Activated T-cell treated with anti-CD3 and anti-CD28 coated beads, Interleukin-2, amount 50 U/mL, for 72 hours (primary cell): ENCODE data around the gene SORBS2. TPM values are rescaled to one million over a fixed set of nuclear protein-coding genes. Genes with fewer than 3 reads are reported as not detected.

Experiments used
- ATAC-seq, 2 donors: fragments of 150-1000 bp; cut with Tn5 transposase; replicated peaks in 1 of 2; 2 replicates each; pipeline ENCODE4 v1.10.0; 2021; ENCODE audit warnings: moderate library complexity in 2 of 2, mild to moderate bottlenecking in 1 of 2
- DNase-seq, 2 donors: peaks; one replicate each; pipeline ENCODE4 v3.0.0; 2021 to 2022; ENCODE audit warnings: mixed read lengths in 1 of 2
- H3K27ac Mint-ChIP-seq: one replicate; pipeline ENCODE4 v1.8.0; 2022; ENCODE audit warnings: mild to moderate bottlenecking, moderate library complexity, mixed read lengths
- H3K27me3 Mint-ChIP-seq: one replicate; pipeline ENCODE4 v1.8.0; 2022; ENCODE audit warnings: low read depth, mixed read lengths
- H3K36me3 Mint-ChIP-seq, 2 donors: one replicate each; pipeline ENCODE4 v1.8.0; 2022; ENCODE audit warnings: mixed read lengths in 2 of 2, mild to moderate bottlenecking in 1 of 2; ENCODE audit not compliant: insufficient read depth in 2 of 2
- H3K4me1 Mint-ChIP-seq: one replicate; pipeline ENCODE4 v1.8.0; 2022; ENCODE audit warnings: low read depth, mixed read lengths
- H3K4me3 Mint-ChIP-seq, 2 donors: one replicate each; pipeline ENCODE4 v1.8.0; 2022; ENCODE audit warnings: mild to moderate bottlenecking in 2 of 2, mixed read lengths in 2 of 2, moderate library complexity in 2 of 2
- H3K9me3 Mint-ChIP-seq, 2 donors: one replicate each; pipeline ENCODE4 v1.8.0; 2022; ENCODE audit warnings: mixed read lengths in 2 of 2
- total RNA-seq, 2 donors: library from RNA; stranded (reverse); gene quantifications; one replicate each; pipeline ENCODE4 v1.2.3, GENCODE V29; 2022

The SORBS2 gene
- total RNA-seq, 2 donors from 2014 or later = 0.26 TPM; not detected in 1

DNA sequence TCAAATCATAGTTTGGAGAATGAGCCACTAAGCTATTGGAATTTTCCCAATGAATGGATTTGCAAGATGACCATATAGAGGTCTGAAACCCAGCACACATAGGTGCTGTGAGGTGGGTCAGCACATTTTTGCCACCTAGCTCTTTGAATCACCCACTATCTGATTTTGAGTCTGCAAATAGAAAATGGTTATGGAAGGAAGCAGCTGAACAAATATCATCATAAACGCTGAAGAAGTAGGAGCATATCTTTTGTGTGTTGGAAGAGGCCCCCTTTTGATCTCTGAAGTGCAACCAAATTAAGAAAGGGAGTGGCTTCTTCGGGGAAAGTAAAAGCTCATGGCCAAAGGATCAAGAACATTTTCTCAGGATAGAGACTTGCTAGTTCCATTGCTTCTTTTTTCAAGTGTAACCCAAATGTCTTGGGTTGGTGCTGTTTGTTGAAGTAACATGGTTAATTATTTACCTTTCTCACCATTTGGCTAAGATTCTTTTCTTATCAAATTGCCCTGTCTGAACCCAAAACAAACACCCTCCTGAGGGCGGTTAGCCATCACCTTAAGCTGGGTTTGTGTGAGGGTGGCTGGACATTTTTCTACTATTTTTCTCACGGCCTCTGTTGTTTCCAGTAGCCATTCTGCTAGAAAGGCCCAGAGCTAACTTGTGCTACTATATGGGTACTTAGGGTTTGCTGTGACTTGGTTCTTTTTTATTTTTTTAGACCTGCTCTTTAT is 18.4 kb upstream of the SORBS2 start:
- Mint-ChIP-seq H3K27me3 (peaks cover 6% of the 10 kb centered on the region), H3K4me3 (no peak overlapping the region), H3K36me3 (no peaks in the 10 kb centered on the region), H3K9me3 (peaks cover 0 to 2% of the 10 kb centered on the region in 2 donors), H3K4me1 (no peaks in the 10 kb centered on the region), H3K27ac (no peak overlapping the region)
- no peak for DNase-seq
- ATAC-seq = no peak

DNA sequence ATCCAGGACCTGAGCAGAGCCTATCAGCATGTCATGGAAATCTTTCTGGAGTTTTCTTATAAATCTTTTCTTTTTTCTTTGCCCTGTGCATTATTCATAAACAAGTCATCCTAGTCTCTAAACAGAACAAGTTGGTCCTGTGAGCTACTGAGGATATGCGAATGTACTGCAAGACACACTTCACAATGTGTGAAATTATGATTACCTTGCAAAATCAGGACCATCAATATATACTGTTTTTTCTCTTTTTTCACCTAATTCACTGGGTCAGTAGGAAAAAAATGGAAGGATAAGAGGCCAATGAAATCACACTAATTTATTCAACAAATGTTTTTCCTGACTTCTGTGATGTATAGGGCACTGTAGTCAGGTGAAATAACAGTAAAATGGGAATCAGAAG is 14.4 kb upstream of the SORBS2 start:
- DNase-seq (no peak), ATAC-seq (no peak)
- Mint-ChIP-seq H3K27ac (no peak overlapping the region), H3K27me3 (peaks cover 6% of the 10 kb centered on the region), H3K4me3 (no peak overlapping the region), H3K9me3 (peaks cover 0 to 2% of the 10 kb centered on the region in 2 donors), H3K4me1 (no peaks in the 10 kb centered on the region), H3K36me3 (no peaks in the 10 kb centered on the region)

DNA sequence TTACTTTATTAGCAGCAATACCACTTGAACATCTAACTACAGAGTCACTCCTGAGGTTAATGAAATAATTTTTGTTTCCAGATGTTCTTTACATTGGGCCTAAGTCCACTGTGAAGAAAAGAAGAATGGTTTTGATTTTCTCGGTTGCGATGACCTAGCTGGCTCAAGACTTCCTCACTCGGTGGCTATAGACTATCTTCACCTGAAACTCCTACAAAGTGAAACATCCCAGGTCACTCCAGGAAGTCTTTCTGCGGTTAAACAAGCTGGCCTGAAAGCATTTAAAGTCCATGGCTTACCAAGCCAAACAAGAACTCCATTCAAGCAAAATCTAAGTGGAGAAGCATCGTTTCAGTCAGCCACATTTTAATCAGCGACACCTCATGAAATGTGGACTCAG is 13.7 kb upstream of the SORBS2 start:
- no peaks in the 10 kb centered on the region for H3K4me1 Mint-ChIP-seq
- no peaks in the 10 kb centered on the region for H3K36me3 Mint-ChIP-seq
- H3K4me3 Mint-ChIP-seq = no peak overlapping the region
- DNase-seq (no peak), ATAC-seq (no peak)
- H3K27ac Mint-ChIP-seq = no peak overlapping the region
- peaks cover 0 to 2% of the 10 kb centered on the region in 2 donors for H3K9me3 Mint-ChIP-seq
- peaks cover 6% of the 10 kb centered on the region for H3K27me3 Mint-ChIP-seq

DNA sequence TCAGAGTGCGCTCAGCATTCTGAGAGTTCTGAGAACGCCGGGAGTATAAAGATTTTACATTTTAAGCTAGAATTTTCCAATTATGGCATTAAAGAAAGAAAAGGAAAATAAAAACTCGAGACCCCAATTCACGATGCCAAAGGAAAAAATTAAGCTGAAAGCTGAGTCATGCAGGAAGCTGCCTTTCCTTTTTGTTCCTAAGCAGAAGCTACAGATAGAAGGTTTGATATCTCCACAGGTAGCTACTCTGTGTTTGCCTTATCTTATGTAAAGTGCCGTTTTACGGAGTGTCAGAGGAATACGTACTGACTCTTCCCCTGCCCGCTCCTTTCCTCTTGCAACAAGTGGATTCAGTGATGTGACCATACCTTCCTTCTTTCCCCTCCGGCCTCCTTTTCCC is 10.8 kb upstream of the SORBS2 start:
- no peaks in the 10 kb centered on the region for H3K27me3 Mint-ChIP-seq
- H3K4me1 Mint-ChIP-seq = no peaks in the 10 kb centered on the region
- DNase-seq (no peak), ATAC-seq (no peak)
- no peaks in the 10 kb centered on the region for H3K36me3 Mint-ChIP-seq
- no peak overlapping the region for H3K4me3 Mint-ChIP-seq
- no peaks in the 10 kb centered on the region for H3K9me3 Mint-ChIP-seq
- no peak overlapping the region for H3K27ac Mint-ChIP-seq

DNA sequence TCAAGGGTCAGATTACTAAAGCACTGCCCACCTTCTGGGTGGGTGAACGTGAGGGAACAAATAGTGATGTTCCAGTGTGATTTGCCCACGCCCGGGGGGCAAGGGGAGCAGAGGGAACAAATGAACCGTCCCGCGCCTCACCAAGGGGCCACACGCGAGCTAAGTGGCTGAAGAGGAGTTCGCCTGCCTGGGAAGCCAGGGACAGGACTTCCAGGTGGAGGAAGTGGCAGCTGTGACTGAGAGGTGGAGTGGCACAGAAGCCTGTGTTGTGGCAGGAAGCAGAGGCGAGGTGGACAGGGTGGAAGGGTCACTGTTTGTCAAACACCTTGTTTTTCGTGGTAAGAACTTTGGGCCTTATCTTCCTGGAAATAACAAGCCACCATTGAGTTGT is 9.0 kb upstream of the SORBS2 start:
- Mint-ChIP-seq H3K36me3 (no peaks in the 10 kb centered on the region), H3K9me3 (no peaks in the 10 kb centered on the region), H3K4me1 (no peaks in the 10 kb centered on the region), H3K27me3 (no peaks in the 10 kb centered on the region), H3K4me3 (no peak overlapping the region), H3K27ac (no peak overlapping the region)
- DNase-seq (no peak), ATAC-seq (no peak)

DNA sequence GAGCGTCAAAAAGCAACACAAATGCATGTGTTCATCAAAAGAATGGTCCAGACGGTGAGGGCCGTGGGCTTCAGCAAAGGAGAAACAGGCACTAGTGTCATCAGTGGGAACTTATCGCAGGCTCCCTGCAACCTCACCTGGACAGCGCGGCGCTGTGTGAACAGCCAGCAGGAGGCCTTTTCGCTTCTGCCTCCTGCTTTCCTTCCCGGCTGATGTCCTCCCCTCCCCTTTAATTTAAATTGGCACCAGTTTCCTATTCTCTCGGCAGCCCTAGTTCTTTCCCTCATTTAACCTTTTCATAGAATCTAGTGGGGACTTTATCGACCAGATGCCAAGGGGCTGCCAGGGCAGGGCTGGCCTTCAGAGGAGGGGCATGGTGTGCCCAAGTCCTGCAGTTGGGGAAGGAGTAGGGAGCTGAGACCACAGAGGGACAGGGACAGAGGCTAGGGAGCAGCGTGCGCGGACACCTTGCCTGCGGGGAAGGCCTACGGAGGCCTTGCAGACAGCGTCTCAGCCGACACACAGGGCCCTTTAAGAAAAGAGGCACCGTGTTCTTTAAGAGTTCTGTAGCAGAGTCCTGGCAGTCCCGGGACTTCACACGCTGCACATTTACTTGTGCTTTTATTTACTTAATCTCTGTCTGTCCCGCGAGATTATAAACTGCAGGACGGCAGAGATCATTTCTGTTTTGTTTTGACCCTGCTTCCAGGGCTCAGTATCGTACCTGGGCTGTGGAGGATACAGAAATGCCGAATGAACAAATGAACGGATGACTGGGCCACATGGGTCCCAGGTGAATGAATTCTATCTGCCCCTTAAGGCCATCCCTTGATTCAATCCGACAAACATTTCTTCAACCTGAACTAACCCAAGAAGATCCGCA is 8.4 kb upstream of the SORBS2 start:
- DNase-seq (no peak), ATAC-seq (no peak)
- Mint-ChIP-seq H3K4me3 (no peak overlapping the region), H3K9me3 (no peaks in the 10 kb centered on the region), H3K36me3 (no peaks in the 10 kb centered on the region), H3K4me1 (no peaks in the 10 kb centered on the region), H3K27ac (no peak overlapping the region), H3K27me3 (no peaks in the 10 kb centered on the region)

DNA sequence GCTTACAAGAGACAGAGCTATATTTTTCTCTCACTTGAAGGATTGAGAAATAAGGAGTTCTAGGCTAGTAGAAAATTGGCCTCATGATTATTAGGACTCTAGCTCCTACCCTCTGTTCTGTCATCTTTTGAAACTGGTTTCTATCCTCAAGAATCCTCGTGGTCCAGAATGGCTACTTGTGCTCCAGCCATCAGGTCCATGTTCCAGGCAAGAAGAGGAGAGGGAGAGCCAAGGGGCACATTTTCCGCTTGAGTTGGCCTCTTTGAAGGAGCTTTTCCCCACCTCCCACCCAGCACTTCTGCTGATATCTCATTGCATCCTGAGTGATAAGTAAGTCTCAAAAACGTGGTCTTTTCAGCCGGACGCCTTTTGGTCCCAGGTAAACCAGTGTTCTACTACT is 7.2 kb upstream of the SORBS2 start:
- no peak for ATAC-seq
- no peaks in the 10 kb centered on the region for H3K27me3 Mint-ChIP-seq
- H3K4me1 Mint-ChIP-seq = no peaks in the 10 kb centered on the region
- no peaks in the 10 kb centered on the region for H3K36me3 Mint-ChIP-seq
- no peak overlapping the region for H3K27ac Mint-ChIP-seq
- no peak for DNase-seq
- no peak overlapping the region for H3K4me3 Mint-ChIP-seq
- no peaks in the 10 kb centered on the region for H3K9me3 Mint-ChIP-seq

DNA sequence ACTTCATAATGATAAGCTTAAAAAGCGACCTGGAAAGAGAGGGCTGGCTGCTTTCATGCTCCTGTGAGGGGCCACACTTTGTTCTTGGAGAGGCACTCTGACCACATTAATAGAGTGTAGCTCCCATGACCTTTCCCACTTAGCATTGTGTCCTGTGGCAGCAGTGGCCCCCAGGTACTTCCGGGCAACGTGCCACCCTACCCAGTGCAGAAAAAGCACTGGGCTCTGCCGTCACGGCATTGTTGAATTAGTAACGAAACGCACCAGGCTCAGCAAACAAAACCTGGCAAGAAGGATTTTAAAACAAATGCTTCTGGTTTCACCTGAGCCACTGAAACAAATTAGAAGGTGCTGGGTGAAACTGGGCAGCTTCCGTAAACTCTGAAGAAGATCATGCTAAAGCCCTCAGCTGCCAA is 5.4 kb upstream of the SORBS2 start:
- Mint-ChIP-seq H3K36me3 (no peaks in the 10 kb centered on the region), H3K27ac (no peak overlapping the region), H3K27me3 (no peaks in the 10 kb centered on the region), H3K4me1 (no peaks in the 10 kb centered on the region), H3K9me3 (no peaks in the 10 kb centered on the region), H3K4me3 (no peak overlapping the region)
- DNase-seq (no peak), ATAC-seq (no peak)

DNA sequence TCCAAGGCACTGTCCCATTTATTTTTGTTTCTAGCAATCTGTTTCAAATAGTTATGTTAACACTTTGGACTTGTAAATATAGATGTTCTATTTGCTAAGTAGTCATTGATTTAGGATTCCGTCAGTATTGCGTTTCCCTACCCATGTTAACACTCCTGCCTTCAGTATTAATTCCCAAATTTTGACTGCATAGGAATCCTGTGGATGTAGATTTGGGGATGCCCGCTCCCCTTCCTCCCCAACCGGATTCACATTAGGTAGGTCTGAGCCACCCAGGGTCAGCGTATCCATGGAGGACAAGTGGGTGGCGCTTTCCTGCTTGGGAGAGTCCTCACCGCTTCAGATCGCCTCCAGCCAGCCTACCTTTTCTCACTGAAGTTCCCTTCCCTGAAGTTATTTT is 1.1 kb upstream of the SORBS2 start:
- H3K27me3 Mint-ChIP-seq = peaks cover 10% of the 10 kb centered on the region
- no peaks in the 10 kb centered on the region for H3K9me3 Mint-ChIP-seq
- no peak overlapping the region for H3K27ac Mint-ChIP-seq
- H3K4me3 Mint-ChIP-seq = no peak overlapping the region
- ATAC-seq (no peak), DNase-seq (no peak)
- no peaks in the 10 kb centered on the region for H3K4me1 Mint-ChIP-seq
- H3K36me3 Mint-ChIP-seq = no peaks in the 10 kb centered on the region

DNA sequence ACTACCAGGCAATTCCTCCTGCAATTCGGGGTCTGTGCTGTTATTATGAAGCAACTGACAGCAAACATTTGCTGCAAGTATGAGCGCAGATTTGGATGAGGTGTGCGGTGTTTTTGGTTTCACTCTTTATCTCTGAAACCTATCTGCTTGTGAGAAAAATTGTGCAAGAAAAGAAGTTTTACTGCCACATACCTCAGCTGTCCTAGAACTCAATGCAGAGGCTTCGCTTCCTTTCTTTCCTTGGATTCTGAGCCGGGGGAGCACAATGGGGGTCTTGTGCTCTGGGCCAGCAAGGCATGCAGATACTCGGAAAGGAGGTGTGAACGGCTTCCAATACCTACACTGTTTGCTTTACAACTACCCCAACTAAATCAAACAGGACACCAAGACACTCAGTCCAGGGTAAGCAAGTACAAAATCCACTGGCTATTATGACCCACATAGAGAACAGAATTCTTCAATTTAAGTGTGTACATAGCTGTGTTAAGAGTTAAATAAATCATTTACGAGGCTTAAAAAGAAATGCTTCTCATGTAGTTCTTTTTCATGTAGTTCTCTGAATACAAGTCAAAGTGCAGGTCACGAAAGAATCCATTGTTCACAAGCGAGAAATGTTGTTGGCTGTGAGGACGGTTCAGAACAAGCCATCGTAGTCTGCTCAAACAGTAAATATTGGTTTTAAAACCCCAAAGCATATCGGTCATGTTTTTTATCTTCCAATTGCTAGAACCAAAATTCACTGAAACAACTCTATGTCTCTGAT is 1.1 kb downstream of the SORBS2 start:
- Mint-ChIP-seq H3K4me3 (no peak overlapping the region), H3K27me3 (peaks cover 10% of the 10 kb centered on the region), H3K9me3 (no peaks in the 10 kb centered on the region), H3K36me3 (no peaks in the 10 kb centered on the region), H3K27ac (no peak overlapping the region), H3K4me1 (no peaks in the 10 kb centered on the region)
- no peak for DNase-seq
- ATAC-seq = no peak

DNA sequence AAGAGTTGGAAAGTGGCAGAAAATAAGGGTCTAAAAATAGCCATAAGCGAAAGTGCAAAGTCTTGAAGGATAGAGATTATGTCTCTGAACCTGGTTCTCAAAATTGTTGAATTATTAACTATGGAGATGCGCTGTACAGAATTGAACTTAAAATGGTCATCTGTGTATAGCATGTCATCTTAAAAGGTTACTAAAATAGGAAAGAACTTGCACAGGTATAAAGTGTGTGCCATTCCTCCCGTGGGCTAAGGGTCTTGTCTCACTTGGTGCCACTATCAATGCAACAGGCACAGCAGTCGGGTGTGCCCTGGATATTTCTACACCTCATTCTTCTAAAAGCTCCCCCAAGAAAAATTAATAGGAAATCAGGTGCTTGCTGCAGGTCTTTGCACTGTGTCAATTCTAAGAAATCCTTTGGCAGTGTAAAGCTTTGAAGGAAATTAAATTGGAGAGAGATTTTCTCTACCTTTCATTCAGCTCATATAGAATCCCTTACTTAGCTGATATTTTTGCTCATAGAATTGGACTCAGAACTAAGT is 2.4 kb downstream of the SORBS2 start:
- ATAC-seq = no peak
- peaks cover 10% of the 10 kb centered on the region for H3K27me3 Mint-ChIP-seq
- H3K9me3 Mint-ChIP-seq = no peaks in the 10 kb centered on the region
- H3K27ac Mint-ChIP-seq = no peak overlapping the region
- no peaks in the 10 kb centered on the region for H3K36me3 Mint-ChIP-seq
- no peaks in the 10 kb centered on the region for H3K4me1 Mint-ChIP-seq
- no peak overlapping the region for H3K4me3 Mint-ChIP-seq
- no peak for DNase-seq

DNA sequence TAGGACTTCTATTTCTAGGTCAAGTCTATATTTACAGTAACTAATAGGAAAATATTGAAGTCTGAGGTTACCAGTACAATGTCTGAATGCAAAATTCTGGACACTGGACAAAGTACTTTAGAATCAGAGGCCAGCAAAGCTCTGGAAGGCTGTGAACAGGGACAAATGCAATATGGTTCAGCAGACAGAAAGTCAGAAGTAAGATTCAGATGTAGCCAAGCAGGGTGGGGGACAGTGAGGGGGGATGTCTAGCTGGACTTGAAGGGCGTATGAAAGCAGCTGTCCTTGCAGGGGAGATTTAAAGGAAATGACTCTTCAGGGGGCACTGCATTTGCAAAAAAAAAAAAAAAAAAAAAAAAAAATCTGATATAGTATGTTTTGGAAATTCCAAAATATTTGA is 2.9 kb downstream of the SORBS2 start:
- H3K27ac Mint-ChIP-seq = no peak overlapping the region
- no peaks in the 10 kb centered on the region for H3K9me3 Mint-ChIP-seq

DNA sequence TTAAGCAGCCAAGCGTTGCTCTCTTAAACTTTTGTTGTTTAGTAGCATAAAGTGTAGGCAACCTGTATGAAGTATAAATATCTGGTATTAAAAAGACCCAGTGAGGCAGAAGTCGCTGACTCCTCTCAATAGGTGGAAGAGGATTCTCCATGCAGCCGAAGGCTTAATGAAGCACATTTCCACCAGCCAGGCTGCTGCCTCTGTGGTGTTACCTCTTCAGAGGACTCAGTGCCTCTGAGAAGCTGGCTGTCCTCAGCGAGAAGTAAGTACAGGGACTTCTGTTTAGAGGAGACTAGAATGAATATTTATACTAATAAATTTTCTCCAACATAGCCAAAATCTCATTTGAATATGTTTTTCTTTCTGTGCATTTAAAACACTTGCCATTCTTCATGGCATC is 6.0 kb downstream of the SORBS2 start:
- peaks cover 10% of the 10 kb centered on the region for H3K27me3 Mint-ChIP-seq
- H3K4me1 Mint-ChIP-seq = no peaks in the 10 kb centered on the region
- H3K27ac Mint-ChIP-seq = no peak overlapping the region
- DNase-seq (no peak), ATAC-seq (no peak)
- H3K9me3 Mint-ChIP-seq = peaks cover 0 to 2% of the 10 kb centered on the region in 2 donors
- H3K4me3 Mint-ChIP-seq = no peak overlapping the region
- no peaks in the 10 kb centered on the region for H3K36me3 Mint-ChIP-seq

More for the DNA sequence above, 2.9 kb downstream of the SORBS2 start:
- ATAC-seq (no peak), DNase-seq (no peak)
- Mint-ChIP-seq H3K36me3 (no peaks in the 10 kb centered on the region), H3K27me3 (peaks cover 10% of the 10 kb centered on the region), H3K4me3 (no peak overlapping the region), H3K4me1 (no peaks in the 10 kb centered on the region)
